Fibroblast of skin of right quadriceps (primary cell): ENCODE data around the gene CTRB2.
"Not testable (repeated sequence)": the region's sequence is repeated elsewhere in the genome, so short reads cannot be mapped to it uniquely, and the experiment has no call there.

Source experiments
- DNase-seq: peaks from one replicate; pipeline ENCODE4 v3.0.0-alpha.2; 2013

CTRB2 gene

GRCh38 chr16:75206749-75207451, at the start of gene CTRB2:
TSS of gene CTRB2 (minus strand) at chr16:75207161. CDS start at chr16:75207141, 20 bp downstream.
- no peak for DNase-seq

DNA sequence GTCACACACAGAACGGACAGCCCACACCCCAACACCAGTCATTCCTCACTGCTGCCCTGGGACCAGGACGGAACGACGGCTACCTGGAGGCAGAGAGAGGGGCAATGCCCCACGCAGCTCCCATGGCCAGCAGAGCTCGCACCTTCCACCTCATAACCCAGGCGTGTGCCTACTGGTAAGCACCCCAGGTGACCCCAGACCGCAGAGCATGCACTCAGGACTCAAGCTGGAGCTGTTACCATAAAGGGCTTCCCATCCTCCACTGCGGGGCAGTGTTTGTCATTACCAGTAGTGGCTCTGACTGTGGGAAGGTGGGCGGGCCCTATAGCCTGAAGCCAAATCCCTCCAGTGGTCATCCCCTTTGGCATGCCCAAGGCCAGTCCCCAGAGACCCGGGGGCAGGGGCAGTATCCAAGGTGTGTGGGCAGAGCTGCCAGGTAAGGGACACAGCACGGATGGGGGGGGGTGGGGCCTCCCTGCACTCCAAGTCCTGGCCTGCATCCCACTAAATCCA, 49.2 kb upstream of the CTRB2 start:
- no peak for DNase-seq

DNA sequence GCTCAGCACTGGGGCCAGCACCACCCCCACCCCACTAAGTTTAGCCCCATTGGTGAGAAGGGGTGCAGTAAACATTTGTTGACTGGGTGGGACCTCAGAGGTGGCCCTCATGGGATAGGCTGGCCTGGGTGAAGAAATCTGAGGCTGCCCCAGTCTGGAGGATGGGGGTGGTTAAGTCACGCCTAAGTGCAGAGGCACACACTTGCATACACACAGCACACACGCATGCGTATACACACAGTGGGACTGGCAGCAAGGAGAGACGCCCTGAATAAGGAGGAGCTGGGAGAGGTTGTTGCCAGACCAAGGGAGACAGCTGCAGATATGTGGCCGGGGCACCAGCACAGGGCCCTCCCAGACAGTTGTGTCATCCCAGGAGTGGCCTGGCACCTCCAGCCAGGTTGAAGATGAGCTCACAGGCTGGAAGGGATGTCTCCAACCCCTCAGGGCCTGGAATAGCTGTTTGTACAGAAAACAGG, 47.4 kb upstream of the CTRB2 start:
- peak; percentile 87 for DNase-seq

GRCh38 chr16:75252946-75253911, 46.3 kb upstream of the CTRB2 start:
- DNase-seq = peak; percentile 96

DNA sequence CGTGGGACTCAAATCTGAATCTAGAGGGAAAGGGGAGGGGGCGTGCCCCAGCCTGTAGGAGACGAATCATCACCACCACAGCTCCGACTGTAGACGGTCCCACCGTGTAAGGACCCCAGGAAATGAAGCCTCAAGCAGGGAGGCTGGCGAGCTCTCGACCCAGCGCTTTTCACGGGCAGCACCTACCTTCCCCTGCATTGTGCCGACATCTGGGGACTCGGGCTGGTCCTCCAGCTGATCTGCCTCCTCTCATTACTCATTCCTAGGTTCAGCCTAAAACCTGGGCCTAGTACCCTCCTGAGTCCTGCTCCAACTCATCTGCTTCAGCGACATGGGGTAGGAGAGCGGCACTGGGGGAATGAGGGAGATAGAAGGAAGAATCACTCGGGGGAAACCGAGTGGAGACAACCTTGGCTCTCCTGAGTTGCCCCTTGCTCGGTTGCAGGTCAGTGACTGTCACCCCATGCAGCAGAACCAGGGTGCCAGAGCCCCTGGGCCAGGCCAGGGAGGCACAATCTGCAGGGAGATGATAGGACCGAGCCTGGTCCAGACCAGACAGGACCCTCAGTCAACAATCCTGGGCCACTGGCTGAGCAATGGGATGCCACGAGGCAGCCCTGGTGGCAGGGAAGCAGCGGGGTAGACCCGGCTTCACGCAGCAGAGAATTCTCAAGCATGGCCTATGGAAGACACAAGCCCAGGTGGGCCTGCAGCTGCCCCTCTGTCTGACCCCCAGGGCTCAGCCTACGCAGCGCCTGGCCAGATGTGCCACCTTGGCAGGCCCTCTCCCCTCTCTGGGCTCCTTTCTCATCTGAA, 45.3 kb upstream of the CTRB2 start:
- DNase-seq = no peak

DNA sequence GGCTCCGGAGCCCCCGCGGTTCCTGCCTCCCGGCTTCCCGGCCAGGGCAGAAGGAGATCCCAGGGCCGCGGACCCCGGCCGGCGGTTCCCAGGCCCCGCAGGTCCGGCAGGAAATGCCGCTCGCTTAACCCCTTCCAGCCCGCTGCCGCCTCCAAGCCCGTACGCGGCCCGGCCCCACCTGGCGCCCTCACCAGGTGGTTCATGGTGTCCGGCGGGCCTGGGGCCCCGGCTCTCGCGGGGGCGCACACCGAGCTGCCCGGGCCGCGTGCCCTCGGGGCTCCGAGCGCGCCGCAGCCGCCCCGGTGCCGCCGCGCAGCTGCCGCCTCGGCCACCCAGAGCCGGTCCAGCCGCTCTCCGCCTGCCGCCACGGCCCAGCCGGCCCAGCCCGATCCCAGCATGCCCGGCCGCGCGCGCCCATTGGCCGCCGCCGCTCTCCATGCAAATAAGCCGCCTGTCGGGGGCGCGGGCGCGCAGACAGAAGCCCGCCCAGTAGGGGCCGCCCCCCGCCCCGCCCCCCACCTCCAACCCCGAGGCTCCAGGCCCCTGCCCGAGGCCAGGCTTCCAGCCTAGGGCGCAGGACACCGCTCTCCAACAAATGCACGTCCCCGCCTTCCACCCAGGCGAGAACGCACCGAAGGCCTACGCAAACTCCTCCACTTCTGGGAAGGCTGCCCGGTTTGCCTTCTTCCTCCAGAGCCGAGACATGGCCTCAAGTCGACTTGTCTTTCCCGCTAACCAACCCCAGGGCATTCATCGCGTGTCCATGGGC, 44.5 kb upstream of the CTRB2 start, which contains the start of gene BCAR1:
TSS of gene BCAR1 (minus strand) at position 345 of the 769 bp plus-strand sequence. CDS start at position 203, 142 bp downstream.
- DNase-seq = peak; percentile 89

DNA sequence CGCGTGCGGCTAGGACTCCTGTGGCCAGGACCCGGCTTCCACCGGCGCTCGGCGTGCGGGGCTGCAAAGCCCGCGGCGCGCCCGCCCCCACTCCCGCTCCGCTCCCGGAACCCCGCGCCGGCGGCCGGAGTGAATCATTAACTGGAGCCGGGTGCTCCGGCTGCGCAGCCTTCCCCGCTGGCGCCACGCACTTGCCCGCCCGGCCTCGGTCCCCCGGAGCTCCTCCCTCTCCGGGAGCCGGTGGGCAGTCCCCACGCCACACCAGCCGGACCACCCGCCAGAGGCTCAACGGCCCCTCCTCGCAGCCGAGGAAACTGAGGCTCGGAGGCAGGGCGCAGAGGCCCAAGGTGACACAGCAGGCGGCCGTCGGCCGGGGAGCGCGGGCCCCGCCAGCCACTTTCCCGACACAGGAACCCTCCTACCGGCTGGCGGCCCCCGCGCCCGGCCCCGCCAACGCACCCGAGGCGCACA, 43.9 kb upstream of the CTRB2 start:
- no peak for DNase-seq

DNA sequence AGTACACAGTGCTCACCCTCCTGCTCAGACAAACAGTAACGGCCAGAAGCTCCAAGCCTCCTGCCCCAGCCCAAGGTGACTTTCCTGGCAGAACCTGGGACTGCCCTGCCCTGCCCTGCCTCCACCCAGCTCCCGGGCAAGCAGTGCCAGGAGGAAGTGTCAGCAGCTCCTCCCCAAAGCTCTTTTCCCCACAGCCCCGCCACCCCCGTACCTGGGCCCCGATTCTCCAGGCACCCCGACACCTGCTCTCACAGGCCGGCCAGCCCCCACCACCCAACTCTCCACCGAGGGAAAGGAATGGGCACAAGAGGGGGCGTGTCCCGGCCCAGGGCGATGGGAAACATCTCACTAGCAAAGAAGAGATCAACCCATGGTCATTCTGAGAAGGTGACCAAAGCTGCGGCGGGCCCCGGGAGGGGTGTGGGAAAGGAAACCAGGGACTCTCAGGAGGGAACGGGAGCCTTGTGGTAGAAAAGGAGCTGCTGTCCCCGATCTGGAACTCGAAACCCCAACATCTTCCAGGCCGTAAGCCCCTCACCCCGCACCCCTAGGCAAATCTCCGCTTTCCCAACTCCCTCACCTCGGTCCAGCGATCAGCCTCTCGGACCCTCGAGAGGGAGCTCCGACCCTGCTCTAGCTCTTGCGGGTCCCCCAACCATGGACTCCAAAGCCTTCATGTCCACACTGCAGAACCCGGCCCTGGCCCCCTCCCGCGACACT, 43.3 kb upstream of the CTRB2 start:
- no peak for DNase-seq

GRCh38 chr16:75249441-75249840, 42.5 kb upstream of the CTRB2 start:
- no peak for DNase-seq

GRCh38 chr16:75248536-75249380, 41.8 kb upstream of the CTRB2 start:
- no peak for DNase-seq

DNA sequence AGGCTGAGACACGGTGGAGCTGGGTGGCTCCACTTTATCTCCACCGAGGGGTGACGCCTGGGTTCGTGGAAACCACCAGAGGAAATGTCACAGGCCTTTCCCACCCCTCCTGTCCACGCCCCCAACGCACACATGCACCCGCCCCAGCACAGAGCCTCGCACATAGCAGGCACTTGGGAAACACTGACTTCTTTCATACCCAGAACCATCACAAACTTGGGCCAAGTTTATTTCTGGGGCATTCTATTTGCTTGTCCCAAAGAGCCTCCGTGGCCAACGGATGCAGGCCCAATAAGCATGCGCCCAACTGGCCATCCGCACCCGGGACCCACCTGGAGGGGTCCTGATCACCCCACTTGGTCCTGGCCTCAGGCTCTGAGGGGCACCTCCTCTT, 41.2 kb upstream of the CTRB2 start:
- DNase-seq = no peak

DNA sequence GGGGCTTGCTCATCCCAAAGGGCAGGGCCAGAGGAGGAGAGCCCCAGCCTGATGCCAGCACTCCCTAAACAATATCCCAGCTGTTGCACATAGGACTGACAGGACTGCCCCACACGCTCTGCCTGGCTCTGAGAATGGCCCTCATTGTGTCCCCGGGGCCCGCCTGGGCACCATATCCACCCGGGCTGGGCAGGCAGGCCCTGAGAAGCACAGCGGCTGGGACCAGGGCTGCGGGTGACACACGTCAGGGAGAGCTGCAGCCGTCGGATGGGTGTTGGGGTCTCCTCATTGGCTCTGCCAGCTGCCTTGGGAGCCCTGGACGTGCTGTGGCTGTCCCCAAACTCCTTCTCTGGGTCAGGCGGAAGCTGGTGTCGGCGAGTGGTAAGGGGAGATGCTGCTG, 40.3 kb upstream of the CTRB2 start:
- no peak for DNase-seq

- no peak for DNase-seq
Measured at GRCh38 chr16:75246504-75247205, 39.7 kb upstream of the CTRB2 start.

GRCh38 chr16:75244844-75245758, 38.1 kb upstream of the CTRB2 start:
- DNase-seq = peak; percentile 95

DNA sequence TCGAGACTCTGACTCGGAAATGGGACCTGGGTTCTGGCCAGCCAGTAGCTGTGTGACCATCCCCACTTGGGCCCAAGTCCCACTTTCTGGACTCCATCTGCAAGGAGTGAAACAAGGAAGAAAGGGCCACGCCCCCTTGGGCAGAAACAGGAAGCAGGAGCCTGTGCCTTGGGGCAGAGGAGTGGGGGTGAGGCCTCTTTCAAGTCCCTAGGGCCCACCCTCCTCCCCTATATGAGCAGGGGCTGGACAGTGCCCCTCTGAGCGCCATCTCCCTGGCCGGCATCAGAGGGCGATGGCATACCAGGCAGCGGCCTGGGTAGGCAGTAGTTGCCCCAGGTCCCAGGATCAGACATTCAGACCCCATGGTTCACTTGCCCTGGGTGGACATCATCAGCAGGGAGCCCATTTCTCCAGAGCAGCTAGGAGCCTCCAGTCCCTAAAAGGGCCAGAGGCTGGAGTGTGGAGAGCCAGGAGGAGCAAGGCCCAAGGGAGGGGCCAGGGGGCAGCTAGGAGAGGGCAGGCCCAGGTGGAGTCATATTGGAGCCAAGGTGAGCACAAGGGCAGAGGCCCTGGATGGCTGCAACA, 37.4 kb upstream of the CTRB2 start:
- peak; percentile 52 for DNase-seq

- no peak for DNase-seq
Measured at GRCh38 chr16:75243667-75244224, 36.8 kb upstream of the CTRB2 start.

GRCh38 chr16:75242436-75243078, 35.6 kb upstream of the CTRB2 start:
- DNase-seq = not testable (repeated sequence)
